GM18868 (cell line): ENCODE measurements around the gene MAK.
"Not testable (repeated sequence)": the region's sequence is repeated elsewhere in the genome, so short reads cannot be mapped to it uniquely, and the experiment has no call there.

Experiments
- ATAC-seq: cut with Tn5 transposase; IDR thresholded peaks from one replicate; pipeline ENCODE4 v1.9.1; 2021; ENCODE audit warnings: mild to moderate bottlenecking, moderate library complexity; ENCODE audit not compliant: unreplicated experiment

The MAK gene, protein sequence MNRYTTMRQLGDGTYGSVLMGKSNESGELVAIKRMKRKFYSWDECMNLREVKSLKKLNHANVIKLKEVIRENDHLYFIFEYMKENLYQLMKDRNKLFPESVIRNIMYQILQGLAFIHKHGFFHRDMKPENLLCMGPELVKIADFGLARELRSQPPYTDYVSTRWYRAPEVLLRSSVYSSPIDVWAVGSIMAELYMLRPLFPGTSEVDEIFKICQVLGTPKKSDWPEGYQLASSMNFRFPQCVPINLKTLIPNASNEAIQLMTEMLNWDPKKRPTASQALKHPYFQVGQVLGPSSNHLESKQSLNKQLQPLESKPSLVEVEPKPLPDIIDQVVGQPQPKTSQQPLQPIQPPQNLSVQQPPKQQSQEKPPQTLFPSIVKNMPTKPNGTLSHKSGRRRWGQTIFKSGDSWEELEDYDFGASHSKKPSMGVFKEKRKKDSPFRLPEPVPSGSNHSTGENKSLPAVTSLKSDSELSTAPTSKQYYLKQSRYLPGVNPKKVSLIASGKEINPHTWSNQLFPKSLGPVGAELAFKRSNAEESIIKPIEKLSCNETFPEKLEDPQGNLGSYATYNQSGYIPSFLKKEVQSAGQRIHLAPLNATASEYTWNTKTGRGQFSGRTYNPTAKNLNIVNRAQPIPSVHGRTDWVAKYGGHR

DNA sequence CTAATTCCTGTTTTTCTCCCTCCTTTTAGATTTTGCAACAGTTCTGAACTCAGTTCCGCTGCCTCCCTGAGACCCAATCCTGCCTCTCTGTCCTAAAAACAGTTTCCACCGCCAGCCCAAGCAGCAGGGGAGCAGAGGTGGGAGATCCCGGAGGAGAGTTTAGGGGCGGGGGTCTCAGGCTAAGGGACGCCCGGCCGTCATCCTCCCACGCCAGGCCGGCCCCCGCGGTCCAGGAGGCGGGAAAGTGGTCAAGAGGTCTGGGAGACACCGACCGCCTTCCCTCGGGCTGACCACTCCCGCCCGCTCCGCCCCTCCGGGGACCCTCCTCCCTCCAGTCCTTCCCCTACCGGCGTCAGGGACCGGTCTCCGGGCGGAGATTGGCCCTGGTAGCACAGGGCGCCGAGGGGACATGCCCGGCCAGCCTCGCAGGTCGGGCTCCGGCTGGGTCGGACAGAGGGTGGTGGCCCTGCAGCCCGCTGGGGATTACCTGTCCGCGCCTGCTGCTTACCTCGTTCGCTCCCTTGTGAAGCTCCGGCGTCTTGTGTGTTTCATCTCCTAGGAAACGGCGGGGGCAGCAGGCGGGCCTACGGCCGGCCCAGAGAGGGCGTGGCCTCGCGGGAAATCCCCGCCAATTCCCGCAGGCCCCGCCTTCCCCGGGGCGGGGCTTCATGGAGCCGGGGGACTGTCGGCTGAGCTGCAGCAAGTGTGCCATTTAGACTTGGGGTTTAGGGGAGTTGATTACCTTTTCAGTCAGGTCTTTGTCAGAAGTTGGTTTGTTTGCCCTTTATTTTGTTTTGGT, at the start of gene MAK:
Gene MAK, minus strand, starts transcription at position 545 of the 799 bp plus-strand sequence. CDS start 7,891 bp downstream, outside the sequence.
- ATAC-seq: peak; percentile 83

DNA sequence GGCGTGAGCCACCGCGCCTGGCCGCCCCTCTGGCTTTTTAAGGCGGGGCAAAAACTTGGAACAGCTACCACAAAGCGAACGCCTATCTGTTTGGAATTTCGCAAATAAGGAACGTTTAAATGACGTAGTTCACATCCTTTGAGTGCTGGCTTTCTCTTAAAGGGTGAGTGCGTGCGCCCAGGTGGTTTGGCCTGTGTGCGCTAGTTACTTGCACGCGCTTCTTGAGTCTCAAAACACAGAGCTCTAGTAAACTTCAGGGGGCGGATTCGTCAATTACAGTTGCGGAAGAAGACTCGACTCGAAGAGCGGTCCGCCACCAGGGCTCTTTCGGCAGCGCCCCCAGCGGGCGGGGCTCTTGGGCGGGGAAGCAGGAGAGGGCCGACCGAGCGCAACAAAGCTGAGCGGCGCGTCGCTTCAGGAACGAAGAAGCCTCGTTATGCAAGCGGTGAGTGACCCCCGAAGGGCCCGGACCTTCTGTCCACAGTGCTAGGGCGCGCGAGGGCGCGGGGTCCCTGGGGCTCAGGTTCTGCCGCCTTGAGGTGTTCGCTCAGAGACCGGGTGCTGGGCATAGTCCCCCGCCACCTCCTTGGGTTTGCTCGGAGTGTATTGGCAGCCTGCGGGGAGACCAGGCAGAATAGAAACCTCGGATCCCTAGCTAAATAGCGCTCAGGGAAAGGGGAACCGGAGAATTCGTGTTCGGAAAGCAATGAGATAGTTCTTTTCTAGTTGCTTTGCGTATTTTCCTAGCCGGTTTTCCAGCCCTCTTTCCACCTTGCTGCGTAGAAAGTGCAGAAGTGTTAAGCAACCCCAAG, 48.6 kb upstream of the MAK start, which contains the start of gene SYCP2L:
Gene SYCP2L, plus strand, starts transcription at position 362 of the 812 bp plus-strand sequence. Its CDS starts 75 bp downstream, at position 437.
- ATAC-seq: peak; percentile 57

DNA sequence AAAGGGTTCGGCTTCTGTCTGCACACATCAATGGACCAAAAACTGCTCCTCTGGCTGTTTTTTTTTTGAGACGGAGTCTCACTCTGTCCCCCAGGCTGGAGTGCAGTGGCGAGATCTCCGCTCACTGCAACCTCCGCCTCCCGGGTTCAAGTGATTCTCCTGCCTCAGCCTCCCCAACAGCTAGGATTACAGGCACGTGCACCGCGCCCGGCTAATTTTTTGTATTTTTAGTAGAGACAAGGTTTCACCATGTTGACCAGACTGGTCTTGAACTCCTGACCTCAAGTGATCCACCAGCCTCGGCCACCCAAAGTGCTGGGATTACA, 48.0 kb upstream of the MAK start:
- ATAC-seq: not testable (repeated sequence)

DNA sequence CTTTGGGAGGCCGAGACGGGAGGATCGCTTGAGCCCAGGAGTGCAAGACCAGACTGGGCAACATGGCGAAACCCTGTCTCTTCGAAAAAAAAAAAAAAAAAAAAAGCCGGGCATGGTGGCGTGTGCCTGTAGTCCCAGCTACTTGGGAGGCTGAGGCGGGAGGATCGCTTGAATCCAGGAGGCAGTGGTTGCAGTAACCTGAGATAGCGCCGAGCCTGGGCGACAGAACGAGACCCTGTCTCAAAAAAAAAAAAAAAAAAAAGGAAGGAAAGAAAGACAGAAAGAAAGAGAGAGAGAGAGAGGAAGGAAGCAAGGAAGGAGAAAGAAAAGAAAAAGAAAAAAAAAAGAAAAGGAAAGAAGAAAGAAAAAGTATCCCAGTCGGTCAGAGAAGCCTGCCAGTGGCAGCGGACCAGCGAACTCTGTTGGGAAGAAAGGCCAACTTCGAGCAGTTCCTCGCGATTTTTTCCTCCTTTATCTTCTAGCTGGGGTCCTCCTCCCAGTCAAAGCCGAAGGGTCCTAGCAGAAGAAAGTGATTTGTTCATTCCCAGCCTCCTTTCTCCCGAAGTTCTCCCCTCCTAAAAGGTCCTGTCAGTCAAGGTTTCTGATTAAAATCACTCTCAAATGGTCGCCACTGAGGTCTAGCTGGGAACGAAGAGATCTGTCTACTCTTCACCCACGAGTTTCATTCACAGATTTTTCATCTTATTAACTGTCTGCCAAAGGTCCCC, 46.1 kb upstream of the MAK start:
- ATAC-seq: no peak

DNA sequence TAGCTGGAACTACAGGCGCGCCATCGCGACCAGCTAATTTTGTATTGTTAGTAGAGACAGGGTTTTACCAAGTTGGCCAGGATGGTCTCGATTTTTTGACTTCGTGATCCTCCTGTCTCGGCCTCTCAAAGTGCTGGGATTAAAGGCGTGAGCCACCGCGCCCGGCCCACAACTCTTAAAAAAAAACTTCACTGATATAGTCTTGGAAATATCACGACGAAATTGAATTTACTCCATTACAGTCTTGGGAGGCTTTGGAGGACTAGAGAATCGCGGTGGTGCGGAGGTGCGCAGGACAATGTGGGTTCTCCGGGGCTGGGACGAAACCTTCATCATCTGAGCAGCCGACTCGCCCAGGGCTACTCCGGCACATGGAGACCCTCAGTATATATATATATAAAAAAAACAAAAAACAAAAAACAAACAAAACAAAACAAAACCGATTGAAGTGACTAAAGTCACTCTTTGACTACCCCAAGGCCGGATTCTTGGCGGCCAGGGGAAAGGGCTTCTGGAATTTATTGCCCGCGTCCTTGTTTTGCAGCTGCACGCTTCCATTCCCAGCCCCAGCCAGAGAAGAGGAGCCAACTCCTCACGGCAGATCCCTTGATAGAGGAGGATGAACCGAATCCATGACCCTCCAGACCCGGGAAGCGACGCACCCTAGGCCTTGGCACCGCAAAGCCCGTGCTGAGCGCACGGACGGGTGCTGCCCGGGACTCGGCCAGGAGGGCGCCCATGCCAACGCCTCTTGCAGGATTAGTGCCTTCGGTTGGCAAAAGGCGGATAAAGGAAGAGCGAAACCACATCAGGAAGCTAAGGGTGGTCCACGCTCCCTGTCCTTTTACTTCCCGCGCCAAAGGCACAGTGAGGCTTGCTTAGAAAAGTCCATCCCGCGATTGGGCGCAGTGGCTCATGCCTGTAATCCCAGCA, 45.2 kb upstream of the MAK start:
- no peak for ATAC-seq

DNA sequence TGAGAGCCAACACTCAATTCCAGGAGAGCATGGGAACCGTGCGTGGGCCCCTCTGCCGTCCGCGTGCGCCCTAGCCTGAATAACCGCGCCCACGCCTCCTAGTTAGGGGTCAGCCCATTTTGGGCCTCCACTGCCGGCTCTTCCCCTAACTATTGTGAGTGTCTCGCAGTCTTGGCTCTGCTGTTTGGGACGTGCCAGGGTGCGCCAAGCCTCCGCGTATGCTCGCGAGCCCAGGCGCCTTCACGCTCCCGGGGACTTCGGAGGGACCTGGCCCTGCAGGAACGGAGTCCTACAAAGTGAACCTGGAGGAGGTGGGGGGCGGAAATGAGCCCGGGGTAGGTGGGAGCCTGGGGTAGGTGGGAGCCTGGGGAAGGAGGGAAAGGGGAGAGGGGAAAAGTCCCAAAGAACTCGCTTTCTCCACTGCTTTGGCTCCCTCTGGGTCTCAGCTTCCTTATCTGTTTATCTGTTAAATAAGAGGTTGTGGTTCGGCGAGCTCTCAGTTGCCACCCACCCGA, 44.4 kb upstream of the MAK start:
- no peak for ATAC-seq

DNA sequence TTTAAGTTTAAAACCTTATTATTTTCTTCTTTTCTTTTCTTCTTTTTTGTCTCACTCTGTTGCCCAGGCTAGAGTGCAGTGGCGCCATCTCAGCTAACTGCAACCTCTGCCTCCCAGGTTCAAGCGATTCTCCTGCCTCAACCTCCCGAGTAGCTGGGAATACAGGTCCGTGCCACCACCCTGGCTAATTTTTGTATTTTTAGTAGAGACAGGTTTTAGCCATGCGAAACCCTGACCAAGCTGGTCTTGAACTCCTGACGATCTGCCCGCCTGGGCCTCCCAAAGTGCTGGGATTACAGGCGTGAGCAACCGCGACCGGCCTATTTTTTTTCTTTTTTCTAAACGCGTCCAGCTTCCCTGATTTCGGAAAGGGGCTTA, 43.9 kb upstream of the MAK start:
- not testable (repeated sequence) for ATAC-seq

DNA sequence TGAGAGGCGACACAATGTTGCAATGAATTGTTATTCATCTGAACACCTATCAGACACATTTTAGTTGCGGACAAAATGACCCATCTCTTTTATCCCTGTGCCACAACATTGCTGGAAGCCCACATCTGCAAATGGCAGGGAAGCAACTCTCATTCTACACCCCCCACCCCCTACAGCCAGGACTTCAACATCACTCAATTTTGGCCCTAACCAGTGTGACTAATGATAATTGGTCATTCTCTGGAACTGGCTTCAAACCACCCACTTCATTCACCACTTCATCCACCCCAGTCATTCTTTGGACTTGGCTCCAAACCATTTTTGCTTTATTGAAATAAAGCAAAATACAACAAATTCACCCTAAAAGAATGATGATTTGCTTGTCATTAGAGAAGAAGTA, 42.0 kb upstream of the MAK start:
- no peak for ATAC-seq

DNA sequence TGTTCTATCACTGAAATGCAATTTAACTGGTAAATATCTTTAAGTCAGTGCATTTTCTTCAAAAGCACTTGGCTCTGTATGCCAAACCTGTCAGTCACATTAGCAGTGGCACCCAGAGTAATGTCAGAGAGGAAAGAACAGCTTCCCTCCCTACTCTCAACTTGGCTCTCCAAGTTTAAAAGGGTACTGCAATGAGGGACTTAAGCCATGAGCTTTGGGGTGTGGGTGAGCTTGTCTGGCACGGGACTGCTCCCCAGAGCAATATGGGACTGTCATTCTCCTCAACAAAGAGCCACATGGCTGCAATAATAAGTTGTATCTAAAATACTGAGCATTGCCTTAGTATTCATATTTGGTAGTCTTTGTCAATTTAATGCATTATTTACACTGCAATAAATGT, 39.5 kb upstream of the MAK start:
- ATAC-seq: no peak

DNA sequence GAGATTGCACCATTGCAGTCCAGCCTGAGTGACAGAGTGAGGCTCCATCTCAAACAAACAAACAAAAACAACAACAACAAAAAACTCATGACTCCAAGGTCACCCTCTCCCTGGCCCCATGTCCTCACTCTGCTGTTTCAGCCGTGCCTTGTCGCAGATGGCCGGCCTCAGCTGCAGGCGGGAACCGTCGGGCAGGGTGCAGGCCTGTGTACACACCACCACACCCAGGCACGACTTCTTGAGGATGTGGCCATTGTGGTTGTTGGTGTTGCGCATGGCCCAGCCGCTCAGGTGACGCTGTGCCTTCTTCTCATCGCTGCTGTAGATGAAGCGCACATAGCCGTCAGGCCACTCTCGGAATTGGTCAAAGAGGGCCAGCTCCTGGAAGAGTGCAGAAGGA, 38.7 kb upstream of the MAK start:
- no peak for ATAC-seq

DNA sequence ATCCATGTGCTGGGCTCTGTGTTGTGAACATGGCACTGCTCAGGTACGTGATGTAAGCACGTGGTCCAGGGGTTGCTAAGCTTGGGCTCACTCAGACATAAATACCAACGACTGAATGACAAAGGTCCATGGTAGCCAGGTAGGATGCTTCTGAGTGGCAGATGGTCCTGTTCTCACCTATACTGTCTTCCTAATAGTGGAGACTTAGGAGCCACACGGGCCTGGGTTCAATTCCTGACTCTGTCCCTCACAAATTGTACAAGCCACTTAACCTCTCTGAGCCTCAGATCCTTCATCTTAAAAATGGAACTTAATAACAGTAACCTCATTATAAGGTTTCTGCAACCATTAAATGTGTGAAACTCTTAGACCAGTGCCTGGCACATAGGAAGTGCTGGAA, 36.7 kb upstream of the MAK start:
- no peak for ATAC-seq

DNA sequence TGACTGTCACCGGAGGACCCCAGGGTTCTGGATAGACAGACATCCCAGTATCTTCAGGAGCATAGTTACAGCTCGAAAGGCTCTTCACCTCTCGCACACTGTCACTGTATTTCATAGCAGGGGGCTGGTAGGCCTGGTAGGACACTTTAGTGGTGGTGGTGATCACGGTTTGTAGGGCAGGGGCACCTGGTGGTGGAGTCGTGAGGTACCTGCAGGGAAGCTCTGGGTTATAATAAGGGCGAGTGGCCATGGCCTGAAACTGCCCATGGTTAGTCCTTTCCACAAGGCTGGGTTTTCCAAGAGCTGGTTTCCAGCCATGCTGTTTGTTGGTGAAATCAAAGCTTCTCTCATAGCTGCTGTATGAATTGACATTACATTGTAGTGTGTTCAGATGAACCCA, 35.9 kb upstream of the MAK start:
- no peak for ATAC-seq

DNA sequence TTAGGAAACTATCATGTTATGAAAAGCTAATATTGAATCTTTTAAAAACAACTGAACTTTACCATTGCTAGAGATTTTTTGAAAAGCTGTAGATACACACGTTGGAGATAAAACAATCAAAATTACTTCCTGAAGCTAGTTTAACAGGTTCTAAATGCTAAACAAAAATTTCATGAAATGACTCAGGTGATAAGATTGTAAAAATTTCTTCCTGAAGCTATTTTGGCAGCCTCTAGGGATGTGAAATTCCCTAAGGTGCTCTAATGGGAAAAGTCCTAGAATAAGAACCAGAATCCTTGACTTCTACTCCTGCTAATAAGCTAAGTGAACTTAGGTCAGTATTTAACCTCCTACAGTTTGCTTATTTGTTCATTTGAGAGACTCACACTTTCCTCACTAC, 35.0 kb upstream of the MAK start:
- no peak for ATAC-seq

DNA sequence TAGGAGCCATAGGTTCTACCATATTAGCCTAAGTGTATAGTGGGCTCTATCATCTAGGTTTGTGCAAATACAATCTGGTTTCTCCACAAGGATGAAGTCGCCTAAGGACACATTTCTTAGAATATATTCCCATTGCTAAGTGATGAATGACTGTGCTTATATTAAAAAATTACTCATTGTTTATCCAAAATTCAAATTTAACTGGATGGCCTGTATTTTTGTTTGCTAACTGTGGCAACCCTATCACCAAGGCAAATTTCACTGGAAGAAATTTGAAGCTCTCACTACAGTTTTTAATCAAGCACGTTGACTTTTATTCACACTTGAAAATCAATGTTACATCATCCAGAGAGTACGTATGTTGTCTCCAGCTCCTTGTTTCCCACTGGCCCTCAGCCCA, 29.6 kb upstream of the MAK start:
- ATAC-seq: no peak

DNA sequence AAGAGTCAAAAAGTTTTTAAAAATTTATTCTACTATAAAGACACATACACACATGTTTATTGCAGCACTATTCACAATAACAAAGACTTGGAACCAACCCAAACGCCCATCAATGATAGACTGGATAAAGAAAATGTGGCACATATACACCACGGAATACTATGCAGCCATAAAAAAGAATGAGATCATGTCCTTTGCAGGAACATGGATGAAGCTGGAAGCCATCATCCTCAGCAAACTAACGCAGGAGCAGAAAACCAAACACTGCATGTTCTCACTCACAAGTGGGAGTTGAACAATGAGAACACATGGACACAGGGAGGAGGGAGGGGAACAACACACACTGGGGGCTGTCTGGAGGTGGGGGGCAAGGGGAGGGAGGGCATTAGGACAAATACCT, 28.4 kb upstream of the MAK start:
- not testable (repeated sequence) for ATAC-seq

DNA sequence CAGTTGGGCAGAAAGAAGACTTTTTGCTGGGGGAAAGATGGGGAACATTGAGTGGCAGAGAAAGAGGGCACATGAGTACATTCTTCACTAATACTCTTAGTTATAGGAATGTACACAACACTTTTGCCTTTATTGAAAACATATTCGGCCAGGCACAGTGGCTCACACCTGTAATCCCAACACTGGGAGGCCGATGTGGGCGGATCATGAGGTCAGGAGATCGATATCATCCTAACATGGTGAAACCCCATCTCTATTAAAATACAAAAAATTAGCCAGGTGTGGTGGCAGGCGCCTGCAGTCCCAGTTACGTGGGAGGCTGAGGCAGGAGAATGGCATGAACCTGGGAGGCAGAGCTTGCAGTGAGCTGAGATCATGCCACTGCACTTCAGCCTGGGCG, 24.7 kb upstream of the MAK start:
- ATAC-seq: not testable (repeated sequence)

DNA sequence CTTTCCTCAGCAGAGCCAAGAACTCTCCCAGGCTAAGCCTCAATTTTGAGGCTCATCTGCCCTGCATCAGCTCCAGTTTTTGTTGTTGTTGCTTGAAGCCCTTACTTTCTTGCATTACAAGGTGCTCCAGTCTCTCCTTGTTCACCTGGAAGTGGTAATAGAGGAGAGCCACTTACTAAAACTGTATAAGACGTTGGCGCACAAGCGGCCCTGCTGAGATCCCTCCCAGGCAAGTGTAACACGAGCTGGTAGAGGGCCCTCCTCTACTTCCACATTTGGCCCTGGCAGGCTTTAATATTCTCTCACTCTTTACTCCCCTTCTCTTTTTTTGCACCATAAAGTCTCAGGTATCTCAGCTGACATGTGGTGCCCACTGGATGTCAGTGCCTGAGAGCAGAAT, 24.0 kb upstream of the MAK start:
- no peak for ATAC-seq

DNA sequence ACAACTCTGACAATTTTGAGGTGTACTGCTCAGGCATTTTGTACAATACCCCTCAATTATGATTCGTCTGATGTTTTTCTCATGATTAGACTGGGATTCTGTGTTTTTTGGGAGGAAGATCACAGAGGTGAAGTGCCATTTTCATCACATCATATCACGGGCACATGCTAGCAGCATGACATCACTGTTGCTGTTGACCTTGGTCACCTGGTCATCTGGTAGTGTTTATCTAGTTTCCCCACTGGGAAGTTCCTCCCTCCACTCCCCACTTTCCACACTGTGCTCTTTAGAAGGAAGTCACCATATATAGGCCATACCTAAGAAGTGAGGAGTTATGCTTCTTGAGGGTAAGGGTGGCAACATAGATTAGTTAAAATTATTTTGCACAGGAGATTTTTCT, 22.7 kb upstream of the MAK start:
- no peak for ATAC-seq

DNA sequence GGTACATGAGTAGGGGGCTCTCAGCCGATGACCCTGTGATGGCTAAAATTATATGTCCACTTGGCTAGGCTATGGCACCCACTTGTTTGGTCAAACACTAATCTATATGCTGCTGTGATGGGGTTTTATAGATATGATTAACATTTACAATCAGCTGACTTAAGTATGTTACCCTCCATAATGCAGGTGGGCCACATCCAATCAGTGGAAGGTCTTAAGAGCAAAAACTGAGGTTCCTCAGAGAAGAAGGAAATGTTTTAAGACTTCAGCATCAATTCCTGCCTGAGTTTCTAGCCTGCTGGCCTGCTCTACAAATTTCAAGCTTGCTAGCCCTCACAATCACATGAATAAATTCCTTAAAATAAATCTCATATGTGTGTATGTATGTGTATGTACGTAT, 18.9 kb upstream of the MAK start:
- no peak for ATAC-seq
